NCI-H2107 treated with DMSO at 0.1 percent for 48 hours (cell line): ENCODE results near the gene DAB2IP.

ENCODE experiments used
- DNase-seq: peaks from one replicate; lab custom pipeline; 2025; ENCODE audit not compliant: unreplicated experiment; lab: John Stamatoyannopoulos, UW

The DAB2IP gene

GRCh38 chr9:121700165-121700831 is 48.9 kb downstream of the DAB2IP start:
- DNase-seq: no peak

DNA sequence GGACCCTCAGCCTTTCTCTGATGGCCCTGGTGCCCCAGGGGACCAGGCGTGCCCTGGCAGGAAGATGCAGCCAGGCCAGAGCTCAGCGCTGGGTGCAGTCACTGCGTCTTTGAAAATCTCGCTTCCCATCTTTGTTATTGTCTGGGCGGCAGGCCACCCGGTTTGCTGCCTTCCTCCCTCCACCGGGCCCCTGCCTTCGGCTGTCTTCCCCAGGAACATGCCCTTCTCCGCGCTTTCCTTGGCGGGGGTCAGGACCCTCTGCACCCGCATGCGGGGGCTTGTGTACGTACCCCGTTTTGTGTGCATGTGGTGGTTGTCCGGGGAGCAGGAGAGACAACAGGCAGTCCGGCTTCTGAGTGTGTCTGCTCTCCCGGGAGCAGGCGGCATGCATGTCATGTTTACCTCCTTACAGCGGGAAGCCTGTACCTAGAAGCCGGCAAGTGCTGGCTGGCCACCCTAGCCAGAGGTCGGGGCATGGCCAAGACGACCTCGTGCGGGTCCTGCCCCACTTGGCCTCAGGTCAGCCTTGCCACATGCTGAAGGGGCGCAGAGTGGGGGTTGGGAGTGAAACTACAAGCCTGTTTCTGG is 49.5 kb downstream of the DAB2IP start:
- no peak for DNase-seq

GRCh38 chr9:121701736-121702261 is 50.4 kb downstream of the DAB2IP start:
- no peak for DNase-seq

- no peak for DNase-seq
Observed at GRCh38 chr9:121703014-121703734, 51.7 kb downstream of the DAB2IP start.

GRCh38 chr9:121704281-121704680 is 52.8 kb downstream of the DAB2IP start:
- no peak for DNase-seq

DNA sequence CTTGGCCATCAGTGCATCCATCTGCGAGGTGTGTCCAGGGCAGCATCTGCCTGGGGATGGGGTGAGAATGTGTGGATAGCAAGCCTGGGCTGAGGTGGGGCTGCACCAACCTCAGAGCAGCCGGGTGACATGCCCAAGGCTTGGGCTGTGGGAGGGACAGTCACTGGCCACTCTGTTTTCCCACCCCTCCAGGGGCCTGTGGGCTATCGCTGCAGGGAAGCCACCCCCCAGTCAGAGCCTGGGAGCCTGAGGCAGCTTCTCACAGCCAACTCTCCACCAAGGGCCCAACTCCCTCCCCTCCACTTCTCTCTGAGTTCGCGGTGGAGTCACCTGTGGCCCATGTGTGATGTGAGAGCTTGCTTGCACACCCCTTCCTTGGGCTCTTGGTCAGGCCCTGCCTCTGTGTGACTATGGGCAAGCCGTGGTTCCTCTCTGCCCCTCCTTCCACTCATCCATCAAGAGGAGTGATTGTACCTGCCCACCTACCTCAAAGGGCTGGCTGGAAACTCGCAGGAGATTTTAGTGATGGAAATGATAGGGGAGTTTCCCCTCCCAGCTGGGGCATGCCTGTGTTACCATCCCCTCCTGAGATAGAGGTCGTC is 54.8 kb downstream of the DAB2IP start:
- no peak for DNase-seq

DNA sequence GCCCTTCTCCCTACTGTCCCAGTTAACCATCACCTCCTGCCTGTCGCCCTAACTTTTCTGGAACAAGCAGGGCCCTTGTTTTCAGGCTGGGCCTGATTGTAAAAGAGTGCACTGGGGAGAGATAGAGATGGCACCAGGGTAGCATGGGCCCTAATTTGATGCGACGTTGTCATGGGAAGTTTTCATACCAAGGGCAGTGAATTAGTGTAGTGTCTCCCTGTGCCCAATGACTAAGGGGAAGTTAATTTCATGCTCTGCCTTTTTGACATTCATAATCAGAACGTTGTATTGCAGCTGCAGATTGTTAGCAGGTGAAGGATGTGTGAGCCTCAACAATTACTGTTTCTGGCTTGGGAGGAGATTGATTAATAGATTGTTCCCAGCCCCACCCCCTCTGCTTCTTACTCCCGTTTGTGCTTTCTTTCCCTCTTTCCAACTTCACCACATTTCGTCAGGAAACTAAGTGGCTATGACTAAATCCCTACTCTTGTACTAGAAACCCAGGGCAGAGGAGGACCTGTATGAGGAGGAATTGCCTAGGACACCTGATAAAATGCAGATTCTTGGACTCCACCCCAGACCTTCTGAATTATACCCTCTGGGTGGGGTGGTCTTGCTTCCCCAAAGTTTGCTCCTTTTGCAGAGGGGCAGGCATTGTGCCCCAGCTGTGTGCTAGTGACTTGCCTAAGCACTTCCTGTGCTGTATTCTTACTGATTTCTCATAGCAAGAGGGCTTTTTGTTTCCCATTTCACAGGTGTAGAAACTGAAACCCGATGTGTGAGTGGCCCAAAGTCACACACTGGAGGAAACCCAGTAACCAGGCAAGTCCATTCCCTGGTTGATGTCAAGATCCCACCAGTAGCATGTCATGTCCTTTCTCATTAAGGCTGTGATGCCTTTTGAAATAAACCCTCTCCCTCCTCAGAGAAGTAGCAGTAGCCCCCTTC is 56.3 kb downstream of the DAB2IP start:
- DNase-seq: no peak

DNA sequence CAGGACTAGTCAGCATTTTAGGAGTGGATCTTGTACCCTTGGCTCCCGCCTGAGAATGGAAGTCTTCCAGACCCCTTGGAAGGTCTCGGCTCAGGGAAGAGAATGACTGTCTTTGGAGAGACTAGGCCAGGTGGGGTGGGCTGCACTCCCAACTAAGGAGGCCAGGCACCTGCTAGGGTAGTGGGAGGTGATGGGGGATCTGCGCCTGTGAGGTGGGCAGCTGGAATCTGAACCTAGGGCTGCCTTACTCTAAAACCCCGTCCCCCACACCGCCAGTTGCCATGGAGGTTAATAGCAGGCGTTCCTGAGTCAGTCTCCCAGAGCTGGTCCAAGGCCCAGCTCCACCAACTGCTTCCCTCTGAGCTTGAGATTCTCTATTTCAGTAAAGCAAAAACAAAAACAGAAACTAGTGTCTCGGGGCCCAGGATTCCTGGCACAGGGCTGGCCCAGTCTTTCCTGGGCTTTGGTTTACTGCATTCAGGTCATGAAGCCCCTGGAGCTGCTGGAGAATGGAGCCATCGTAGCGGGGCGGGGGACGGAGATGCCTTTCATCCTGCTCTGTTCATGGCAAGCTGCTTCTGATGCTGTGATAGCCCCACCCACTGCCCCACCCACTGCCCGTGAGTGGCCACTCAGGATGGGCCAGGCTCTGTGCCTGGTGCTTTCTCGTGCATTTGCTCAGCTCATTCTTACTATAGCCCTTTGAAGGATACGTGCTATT is 57.5 kb downstream of the DAB2IP start:
- DNase-seq: no peak

GRCh38 chr9:121709798-121710197 is 58.4 kb downstream of the DAB2IP start:
- DNase-seq: no peak

DNA sequence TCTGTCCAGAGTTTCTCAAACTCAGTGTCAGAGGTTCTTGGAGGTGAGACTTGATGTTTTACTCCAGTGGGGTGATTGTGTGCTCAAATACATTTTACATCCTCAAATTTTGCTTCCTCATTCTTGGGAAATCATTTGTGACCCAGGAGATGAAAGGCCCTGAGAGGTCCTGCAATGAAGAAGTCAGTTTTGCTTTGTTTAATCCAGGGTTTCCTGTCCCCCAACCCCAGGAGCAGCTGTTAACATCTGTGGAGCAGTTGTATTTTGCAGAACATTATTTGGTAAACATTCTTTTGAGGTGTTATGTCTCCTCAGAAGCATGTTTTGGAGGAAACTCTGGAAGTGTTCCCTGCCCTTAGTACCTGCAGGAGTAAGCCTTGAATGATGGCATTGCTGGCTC is 59.8 kb downstream of the DAB2IP start:
- DNase-seq: no peak

DNA sequence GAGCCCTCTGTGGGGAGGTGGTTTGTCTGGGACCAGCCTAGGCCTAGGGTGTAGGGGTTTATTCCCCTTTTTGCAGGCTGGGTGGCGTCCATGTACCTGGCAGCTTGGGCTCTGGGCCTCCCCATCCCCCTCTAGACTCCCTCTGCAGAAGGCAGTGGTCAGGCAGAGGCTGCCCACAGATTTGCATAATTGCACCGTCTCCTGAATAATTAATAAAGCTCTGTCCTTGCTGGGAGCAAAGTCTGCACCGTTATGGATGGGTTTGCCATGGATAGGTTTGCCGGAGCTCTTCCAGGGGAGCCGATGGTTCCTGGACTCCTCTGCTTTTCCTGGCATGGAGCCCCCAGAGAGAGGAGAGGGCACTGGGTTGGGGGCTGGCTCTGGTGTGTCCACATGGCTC is 60.4 kb downstream of the DAB2IP start:
- DNase-seq: no peak

GRCh38 chr9:121713400-121714070 is 62.1 kb downstream of the DAB2IP start:
- no peak for DNase-seq

DNA sequence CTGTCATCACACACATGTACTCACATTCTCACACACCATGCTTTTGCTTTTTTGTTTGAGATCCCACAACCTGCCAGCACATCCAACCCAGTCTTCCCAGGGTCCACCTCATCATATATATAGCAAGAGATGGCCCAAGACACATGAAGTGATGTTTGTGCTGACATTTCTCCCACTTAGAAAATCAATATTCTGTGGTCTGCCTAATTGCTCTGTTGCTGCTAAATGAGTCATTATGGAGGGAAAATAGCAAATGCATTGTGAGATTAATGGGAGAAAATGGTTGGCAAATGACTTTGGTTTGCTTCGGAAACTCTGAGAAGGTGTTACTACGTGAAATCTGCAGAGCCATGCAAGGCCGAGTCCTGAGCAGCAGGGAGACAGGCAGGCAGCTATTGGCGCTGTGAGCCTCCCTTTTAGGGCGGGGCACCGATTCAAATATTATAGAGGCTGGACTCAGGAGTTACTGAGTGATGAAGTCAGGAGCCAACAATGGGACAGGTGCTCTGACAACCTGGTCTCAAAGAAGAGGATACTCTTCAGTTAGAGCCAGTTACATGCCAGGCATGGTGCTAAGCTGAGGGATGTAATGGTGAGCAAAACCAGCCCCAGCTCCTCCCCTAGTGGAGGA is 62.8 kb downstream of the DAB2IP start:
- no peak for DNase-seq

DNA sequence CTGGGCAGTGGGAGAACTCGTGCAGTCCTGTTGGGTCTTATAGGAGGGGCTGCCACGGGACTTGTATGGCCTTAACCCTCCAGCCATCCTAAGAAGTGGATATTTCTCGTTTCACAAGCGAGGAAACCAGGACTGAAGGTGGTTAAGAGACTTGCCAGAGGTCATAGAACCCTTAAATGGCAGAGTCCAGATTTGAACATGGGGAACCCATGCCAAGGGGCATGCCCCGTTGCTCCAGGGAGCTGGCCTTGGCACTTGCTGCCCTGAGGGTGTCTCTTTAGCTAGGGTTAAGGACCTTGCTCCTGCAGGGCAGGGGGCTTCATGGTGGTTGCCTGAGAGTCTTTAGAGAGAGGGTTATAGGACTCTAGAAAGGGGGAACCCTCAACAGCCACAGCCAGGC is 63.4 kb downstream of the DAB2IP start:
- DNase-seq: no peak

GRCh38 chr9:121717141-121717991 is 65.9 kb downstream of the DAB2IP start:
- DNase-seq: no peak

DNA sequence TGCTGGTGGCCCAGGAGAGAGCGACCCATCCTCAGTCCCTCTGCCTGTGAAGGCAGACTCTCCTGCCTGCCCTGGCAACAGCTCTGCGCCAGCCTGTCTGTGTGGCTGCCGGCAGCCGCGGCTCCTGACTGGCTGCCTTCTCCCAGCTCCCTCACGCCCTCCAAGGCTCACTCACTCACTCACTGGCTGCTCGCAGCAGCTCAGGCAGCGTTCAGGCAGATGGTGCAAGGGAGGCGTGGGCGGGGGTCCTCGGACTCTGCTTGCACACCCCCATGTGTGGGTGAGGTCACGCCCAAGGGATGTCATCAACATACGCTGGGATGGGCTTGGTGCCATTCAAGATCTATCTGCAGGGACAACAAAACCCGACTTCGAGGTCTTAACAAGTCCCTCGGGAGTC is 66.7 kb downstream of the DAB2IP start:
- no peak for DNase-seq

DNA sequence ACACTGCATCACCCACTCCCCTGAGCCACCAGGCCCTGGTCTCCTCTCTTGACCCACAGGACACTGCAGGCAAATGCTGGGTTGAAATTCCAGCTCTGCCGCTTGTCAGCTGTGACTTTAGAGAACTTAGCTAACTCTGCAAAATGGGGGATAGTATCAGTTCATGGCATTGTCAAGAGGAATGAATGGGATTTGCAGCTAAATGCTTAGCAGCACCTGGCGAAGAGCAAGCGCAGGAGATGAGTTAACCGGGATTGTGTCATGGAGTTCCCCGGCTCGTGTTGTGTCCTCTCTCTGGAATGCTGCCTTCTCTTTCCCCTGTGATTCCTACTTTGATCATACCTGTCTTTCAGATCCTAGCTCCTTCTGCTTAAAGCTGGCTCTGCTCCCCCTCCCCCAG is 67.1 kb downstream of the DAB2IP start:
- DNase-seq: no peak
